GM18526 (cell line): Measurements from ENCODE around the gene ZBP1.

Source experiments
- POLR2A ChIP-seq: IDR thresholded peaks from 3 replicates; pipeline ENCODE4 v1.6.1; 2011; ENCODE audit not compliant: insufficient read length; ENCODE audit errors: extremely low read depth

ZBP1 gene

DNA sequence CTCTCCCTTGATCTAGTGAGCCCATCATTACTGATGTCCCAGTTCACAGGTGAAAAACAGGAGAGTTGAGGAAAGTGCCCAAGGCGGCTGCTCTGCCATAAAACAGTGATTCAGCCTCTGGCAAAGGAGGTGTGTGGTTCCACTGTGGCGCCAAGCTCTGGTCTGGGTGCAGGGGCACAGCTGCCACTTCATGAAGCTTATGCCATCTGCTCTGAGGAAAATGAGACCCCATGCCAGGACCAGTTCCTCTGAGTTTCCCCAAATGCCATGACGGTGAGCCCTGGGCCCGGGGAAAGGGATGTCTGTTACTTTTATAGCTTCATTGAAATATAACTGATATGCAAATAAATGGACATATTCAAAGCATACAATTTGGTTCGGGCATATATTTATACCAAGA is 33.7 kb upstream of the ZBP1 start:
- TF ChIP-seq POLR2A, result no peak

DNA sequence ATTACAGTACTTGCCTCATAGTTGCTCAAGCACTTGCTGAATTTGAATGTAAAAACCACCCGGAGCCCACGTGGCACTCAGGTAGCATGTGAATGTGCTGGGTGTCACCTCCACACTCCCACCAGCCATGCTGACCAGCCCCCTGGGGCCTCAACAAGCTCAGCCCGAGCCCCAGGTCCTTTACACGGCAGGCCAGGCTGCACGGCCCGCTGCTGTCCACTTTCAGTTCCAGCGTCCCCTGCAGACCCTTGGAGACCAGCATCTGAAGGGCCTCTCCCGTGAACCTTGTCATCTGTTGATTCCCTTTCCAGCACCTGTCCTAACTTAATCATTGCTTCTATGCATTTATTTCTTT is 33.3 kb upstream of the ZBP1 start:
- TF ChIP-seq POLR2A, result no peak

DNA sequence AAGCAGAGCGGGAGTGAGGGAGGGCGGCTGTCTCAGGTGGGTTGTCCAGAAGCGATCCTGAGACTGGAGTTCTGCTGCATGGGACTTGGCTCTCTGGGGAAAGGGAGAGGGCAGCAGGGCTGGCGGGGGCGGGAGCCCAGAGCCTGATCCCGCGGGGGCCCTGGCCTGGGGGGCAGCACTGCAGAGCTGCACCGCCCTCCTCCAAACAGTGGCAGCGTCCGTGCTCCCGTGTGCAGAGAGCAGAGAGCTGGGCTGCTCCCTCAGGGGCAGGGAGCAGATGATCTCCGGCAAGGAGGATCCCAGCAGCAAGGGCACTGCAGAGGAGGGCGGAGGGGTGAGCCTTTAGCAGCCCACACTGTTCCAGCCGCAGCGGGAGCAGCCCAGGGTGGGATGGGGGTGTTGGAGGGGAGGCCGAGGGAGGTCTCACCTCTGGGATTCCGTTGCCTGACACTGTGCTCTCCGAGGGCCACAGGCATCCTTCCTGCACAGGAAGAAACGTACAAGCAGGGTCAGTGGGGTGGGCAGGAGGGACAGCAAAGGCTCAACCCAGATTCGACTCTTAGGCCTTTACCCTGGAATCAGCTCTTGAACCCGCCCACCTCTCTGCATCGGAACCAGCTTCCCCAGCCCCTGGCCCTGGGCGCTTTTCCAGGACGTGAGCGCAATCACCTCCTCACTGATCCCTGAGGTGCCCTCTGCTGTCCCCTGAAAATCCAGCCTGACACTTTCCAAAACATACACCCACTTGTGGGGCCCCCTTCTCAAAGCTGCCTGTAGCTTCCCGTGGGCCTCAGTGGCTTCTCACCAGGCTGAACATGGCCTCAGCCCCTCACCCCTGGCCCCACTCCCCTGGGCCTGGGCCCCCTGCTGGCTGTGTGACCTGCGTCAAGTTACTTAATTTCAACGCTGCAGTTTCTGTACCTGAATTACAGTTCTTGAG is 32.6 kb upstream of the ZBP1 start:
- no peak for TF ChIP-seq POLR2A

DNA sequence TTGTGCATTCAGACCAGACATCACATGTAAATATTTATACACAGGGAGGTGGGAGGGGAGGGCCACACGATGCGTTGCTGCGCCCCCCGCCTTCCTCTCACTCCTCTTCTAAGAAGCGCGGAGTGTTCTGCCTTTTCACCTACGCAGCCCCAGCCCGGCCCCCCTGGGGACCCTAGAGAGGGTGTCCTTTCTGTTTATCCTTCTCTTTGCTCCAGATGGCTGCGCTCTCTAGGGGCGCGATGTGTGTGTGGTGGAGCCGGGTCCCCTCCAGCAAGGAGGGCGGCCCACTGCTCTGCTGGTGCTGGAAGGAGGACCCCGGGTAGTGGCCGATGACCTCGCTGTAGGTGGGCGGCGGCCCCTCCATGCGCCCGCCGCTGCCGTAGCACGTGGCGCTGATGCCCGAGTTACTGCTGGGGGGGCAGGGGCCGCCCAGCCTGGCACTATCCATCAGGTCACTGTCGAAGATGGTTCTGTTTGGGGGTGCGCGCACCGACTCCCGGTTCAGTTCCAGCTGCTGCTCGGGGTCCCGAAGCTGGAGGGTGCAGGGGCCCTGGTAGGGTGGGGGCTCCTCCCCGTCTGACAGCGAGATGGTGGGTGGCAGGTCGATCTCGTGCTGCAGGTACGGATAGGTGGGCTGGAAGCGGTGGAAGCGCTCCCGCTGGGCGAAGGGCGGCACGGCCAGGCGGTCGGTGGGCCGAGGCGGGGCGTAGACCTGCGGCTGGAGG is 31.8 kb upstream of the ZBP1 start:
- TF ChIP-seq POLR2A, result no peak

DNA sequence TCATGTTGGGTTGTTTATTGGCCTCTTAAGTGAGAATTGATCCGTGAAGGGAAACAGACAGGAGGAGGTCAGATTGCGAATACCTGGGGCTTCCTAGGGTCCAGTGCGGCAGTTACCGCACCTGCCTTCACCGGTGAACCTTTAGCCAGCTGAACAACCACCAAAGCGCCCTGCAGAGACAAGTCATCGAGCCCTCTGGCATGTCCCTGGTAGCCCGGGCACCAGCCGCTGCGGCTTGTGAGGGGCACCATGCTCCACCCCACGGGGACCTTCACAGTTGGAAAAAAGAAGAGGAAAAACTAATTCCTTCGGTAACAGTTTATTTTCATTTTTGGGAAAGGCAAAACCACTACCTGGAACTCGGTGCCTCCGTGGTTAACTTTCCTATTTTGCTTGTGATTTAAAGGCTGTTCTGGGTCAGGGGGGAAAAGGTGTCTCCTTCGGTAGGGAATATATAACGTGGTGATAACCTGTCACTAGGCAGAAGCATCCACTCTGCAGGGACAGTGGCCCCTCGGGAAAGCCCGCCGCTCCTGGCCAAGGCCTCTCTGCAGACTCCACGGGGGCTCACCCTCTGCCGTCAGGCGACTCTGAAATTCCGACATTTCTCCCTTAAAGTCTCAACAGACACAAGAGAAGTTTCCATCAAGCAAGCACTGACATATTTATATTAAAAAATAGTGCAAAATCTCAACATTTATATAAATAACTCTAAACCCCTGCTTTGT is 30.7 kb upstream of the ZBP1 start:
- no peak for TF ChIP-seq POLR2A

DNA sequence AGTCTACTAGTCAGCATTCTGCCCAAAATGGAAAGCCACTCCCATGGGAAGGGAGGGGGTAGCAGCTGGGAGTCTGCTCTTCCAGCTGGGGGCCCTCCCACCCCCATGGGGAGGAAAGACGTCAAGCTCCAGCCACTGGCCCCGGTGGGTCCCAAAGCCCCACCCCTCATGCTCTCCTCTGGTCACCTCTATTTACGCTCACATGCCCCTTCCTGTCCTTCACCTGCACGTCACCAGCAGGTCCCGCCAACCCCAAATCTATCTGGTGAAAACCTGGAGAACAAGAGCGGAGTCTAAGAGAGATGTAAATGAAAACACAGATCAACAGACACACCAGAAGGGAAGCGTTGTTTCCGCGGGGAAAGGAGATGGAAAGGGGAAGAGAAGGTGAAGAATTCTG is 30.0 kb upstream of the ZBP1 start:
- no peak for TF ChIP-seq POLR2A

DNA sequence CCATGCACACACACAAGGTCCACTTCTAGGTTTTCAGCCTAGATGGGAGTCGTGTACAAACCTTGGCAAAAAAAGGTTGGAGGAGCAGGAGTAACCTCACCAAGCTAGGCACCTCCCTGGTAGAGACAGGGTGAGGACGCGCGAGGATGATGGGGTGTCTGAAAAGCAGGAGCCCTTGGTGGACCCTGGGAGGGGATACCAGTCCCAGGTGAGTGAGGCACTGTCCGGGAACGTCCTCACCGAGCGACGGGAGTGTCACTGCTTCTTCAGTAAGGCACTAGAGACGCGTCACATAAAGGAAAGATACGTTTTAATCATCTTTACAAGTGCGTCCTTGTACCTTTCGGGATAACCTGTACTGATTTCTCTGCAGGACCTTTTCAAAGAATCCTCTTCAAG is 29.4 kb upstream of the ZBP1 start:
- no peak for TF ChIP-seq POLR2A

DNA sequence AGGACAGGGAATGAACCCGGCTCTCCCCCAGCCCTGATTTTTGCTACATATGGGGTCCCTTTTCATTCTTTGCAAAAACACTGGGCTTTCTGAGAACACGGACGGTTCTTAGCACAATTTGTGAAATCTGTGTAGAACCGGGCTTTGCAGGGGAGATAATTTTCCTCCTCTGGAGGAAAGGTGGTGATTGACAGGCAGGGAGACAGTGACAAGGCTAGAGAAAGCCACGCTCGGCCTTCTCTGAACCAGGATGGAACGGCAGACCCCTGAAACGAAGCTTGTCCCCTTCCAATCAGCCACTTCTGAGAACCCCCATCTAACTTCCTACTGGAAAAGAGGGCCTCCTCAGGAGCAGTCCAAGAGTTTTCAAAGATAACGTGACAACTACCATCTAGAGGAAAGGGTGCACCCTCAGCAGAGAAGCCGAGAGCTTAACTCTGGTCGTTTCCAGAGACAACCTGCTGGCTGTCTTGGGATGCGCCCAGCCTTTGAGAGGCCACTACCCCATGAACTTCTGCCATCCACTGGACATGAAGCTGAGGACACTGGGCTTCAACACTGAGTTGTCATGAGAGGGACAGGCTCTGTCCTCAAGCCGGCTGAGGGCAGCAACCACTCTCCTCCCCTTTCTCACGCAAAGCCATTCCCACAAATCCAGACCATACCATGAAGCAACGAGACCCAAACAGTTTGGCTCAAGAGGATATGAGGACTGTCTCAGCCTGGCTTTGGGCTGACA is 28.8 kb upstream of the ZBP1 start:
- TF ChIP-seq POLR2A, result no peak

DNA sequence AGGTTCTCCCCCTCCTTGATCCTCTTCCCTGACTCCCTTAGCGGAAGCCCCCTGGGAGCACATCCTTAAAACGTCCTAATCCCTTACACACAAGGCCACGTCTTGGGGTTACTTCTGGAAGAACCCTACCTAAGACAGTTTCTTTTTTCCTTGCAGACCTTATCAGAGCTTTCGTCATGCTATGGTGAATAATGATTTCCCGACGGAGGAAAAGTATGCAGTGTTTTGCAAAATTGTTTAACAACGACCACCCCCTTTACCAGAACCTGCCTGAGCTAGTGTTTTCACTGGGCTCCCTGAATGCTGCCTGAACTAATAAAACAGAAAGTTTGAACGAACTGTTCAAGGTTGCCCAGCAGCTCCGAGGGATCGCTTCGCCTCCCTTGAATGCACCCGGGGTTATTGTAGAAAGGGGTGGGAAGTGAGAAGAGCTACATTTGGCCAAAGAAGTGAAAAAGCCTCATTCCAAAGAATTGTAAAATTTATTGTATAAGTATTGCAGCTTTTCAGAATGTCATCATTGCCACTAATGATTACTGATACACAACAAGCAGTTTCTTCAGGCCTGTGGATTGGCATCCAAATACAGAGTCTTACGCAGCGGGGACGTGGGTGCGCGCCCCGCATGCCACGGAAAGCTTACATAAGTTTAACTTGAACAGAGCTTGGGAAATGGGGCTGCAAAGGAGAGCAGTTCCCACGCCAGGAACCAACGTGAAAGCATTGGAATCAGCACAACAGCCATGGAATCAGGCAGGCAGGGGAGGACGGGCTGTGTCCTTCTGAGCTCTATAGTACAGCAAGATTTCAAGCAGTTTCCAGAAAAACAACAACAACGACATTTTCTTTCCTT is 27.9 kb upstream of the ZBP1 start:
- TF ChIP-seq POLR2A, result no peak

DNA sequence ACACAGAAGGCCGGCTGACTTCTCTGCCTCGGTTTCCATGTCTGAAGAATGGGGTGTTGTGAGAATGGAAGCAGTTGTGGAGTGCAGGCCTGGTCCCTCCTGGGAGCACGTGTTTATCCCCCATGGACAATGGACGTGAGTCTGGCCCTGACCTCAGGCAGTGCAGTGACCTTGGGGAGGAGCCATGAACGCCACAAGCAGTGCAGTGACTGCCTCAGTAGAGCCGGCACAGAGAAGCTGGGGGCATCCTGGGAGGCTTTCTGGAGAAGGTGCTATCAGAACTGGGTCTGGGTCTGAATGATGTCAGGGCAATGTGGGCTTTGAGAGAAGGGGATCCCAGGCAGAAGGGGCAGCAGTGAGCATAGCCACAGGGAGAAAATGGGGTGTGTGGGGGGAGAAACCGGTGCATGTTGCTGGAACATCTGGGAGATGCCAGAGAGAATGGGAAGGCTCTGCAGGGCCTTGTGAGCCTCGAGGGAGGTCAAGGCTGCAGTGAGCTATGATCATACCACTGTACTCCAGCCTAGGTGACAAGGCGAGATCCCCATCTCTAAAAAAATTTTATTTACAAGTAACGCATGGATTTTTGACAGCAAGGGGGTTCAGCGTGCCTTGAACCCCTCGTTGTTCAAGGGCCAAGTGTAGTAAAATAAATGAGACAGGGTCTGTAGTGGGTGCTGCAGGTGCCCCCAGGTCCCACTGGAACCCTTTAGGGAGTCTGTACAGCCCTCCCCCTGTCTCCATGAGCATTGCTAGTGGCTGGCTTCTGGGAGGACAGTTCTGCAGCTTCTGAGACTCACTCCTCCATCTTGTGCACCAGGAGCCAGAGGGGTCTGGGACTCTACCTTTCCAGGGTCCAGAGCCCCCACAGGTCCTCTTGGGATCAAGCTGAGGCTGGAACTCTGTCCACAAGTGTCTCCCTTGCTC is 27.0 kb upstream of the ZBP1 start:
- TF ChIP-seq POLR2A, result no peak

DNA sequence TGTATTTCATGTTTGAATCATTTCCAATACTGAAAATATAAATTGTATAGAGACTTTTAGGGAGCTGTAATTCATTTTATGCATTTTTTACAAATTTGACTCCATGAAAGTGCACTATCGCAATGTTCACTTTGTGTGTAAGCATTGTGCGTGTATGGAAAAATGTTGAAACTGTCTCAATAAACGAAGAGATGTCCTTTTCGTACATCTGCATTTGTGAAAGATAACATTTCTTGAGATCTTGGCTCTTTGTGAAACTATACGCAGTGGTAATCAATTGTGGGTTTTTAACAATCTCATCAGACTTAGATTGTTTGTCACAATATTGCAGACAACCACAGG is 18.6 kb upstream of the ZBP1 start:
- no peak for TF ChIP-seq POLR2A

DNA sequence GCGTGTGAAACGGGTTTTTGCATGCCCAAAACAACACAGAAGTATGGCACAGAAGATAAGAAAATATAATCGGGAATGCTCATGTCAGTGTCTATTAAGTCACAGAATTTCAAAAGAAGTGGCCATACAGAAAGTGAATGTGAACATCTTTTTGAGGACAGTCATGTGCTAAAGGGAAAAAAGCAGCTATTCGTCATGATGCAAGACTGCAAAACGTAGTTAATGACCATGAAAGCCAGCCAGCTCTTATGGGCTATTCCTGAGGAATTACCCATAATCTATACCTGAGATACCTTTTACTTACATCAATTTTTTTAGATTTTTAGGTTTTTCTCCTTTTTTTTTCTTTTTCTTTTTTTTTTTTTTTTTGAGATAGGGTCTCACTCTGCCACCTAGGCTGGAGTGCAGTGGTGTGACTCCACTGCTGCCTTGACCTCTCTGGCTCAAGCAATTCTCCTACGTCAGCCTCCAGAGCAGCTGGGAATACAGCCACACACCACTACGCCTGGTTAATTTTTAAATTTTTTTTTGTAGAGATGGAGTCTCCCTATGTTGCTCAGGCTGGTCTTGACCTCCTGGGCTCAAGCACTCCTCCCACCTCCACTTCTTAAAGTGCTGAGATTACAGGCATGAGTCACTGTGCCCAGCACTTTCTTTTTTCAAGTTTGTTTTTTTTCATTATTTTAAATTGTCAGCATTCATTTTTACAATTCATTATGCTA is 18.1 kb upstream of the ZBP1 start:
- no peak for TF ChIP-seq POLR2A
